SK-N-SH treated with all-trans-retinoic acid at 6 μM for 48 hours (cell line): ENCODE results near the gene SCAF4.

Experiments used
- ATAC-seq: fragments of 200-7000 bp; cut with Tn5 transposase; 3 replicates; pipeline ENCODE4 v1.9.1; 2020; ENCODE audit warnings: mild to moderate bottlenecking, moderate library complexity
- ARNTL ChIP-seq: fragments of 450-650 bp; formaldehyde crosslinking; IDR thresholded peaks from 2 replicates; pipeline ENCODE4 v1.5.0; 2020; ENCODE audit warnings: low read depth, mild to moderate bottlenecking, moderate library complexity, borderline replicate concordance
- BACH2 ChIP-seq: fragments of 250-450 bp; sonication (Bioruptor Pico); IDR thresholded peaks from 2 replicates; pipeline ENCODE4 v1.9.0; 2021; ENCODE audit warnings: mild to moderate bottlenecking, borderline replicate concordance
- CSDC2 ChIP-seq: fragments of 250-450 bp; sonication (Bioruptor Pico); IDR thresholded peaks from 2 replicates; pipeline ENCODE4 v1.5.0; 2020; ENCODE audit warnings: mild to moderate bottlenecking, moderate library complexity
- CSRNP3 ChIP-seq: fragments of 250-450 bp; sonication (Bioruptor Pico); IDR thresholded peaks from 2 replicates; pipeline ENCODE4 v1.5.1; 2021; ENCODE audit warnings: mild to moderate bottlenecking, moderate library complexity
- ESRRG ChIP-seq: fragments of 250-450 bp; sonication (Bioruptor Pico); IDR thresholded peaks from 2 replicates; pipeline ENCODE4 v1.6.1; 2021; ENCODE audit warnings: mild to moderate bottlenecking
- GLIS3 ChIP-seq: fragments of 250-450 bp; sonication (Bioruptor Pico); IDR thresholded peaks from 2 replicates; pipeline ENCODE4 v1.5.0; 2020; ENCODE audit warnings: mild to moderate bottlenecking, moderate library complexity
- ISL1 ChIP-seq: fragments of 250-450 bp; sonication (Bioruptor Pico); IDR thresholded peaks from 2 replicates; pipeline ENCODE4 v2.1.2; 2022; ENCODE audit warnings: mild to moderate bottlenecking, moderate library complexity
- OSR1 ChIP-seq: fragments of 250-450 bp; sonication (Bioruptor Pico); IDR thresholded peaks from 2 replicates; pipeline ENCODE4 v1.8.0; 2022; ENCODE audit warnings: moderate library complexity, mild to moderate bottlenecking, inconsistent platforms
- PPARA ChIP-seq: fragments of 250-450 bp; sonication (Bioruptor Pico); IDR thresholded peaks from 2 replicates; pipeline ENCODE4 v1.5.0; 2020; ENCODE audit warnings: mild to moderate bottlenecking, borderline replicate concordance
- RARB ChIP-seq: fragments of 250-450 bp; sonication (Bioruptor Pico); IDR thresholded peaks from 2 replicates; pipeline ENCODE4 v1.8.0; 2021; ENCODE audit warnings: mild to moderate bottlenecking, moderate library complexity
- SNAI2 ChIP-seq: fragments of 250-450 bp; sonication (Bioruptor Pico); IDR thresholded peaks from 2 replicates; pipeline ENCODE4 v1.5.0; 2020; ENCODE audit warnings: mild to moderate bottlenecking, moderate library complexity
- TCF4 ChIP-seq: fragments of 250-450 bp; sonication (Bioruptor Pico); IDR thresholded peaks from 2 replicates; pipeline ENCODE4 v1.8.0; 2021; ENCODE audit warnings: mild to moderate bottlenecking, moderate library complexity, borderline replicate concordance
- TOX ChIP-seq: fragments of 250-450 bp; sonication (Bioruptor Pico); IDR thresholded peaks from 2 replicates; pipeline ENCODE4 v1.8.0; 2021; ENCODE audit warnings: mild to moderate bottlenecking, moderate library complexity, borderline replicate concordance
- ZC3H10 ChIP-seq: fragments of 250-450 bp; sonication (Bioruptor Pico); IDR thresholded peaks from 2 replicates; pipeline ENCODE4 v1.5.1; 2021; ENCODE audit warnings: mild to moderate bottlenecking, moderate library complexity
- ZFP3 ChIP-seq: fragments of 250-450 bp; sonication (Bioruptor Pico); IDR thresholded peaks from 2 replicates; pipeline ENCODE4 v1.5.0; 2020; ENCODE audit warnings: mild to moderate bottlenecking, moderate library complexity
- ZFP30 ChIP-seq: fragments of 450-650 bp; formaldehyde crosslinking; IDR thresholded peaks from 2 replicates; pipeline ENCODE4 v1.5.0; 2022; ENCODE audit warnings: mild to moderate bottlenecking, moderate library complexity
- ZNF565 ChIP-seq: fragments of 450-650 bp; formaldehyde crosslinking; conservative IDR thresholded peaks from 2 replicates; pipeline ENCODE4 v1.5.0; 2020; ENCODE audit warnings: low read depth, mild to moderate bottlenecking, moderate library complexity
- ZNF70 ChIP-seq: fragments of 450-650 bp; formaldehyde crosslinking; IDR thresholded peaks from 2 replicates; pipeline ENCODE4 v1.5.0; 2020; ENCODE audit warnings: mild to moderate bottlenecking, moderate library complexity
- ZNF8 ChIP-seq: fragments of 450-650 bp; formaldehyde crosslinking; IDR thresholded peaks from 2 replicates; pipeline ENCODE4 v1.5.0; 2020; ENCODE audit warnings: mild to moderate bottlenecking, moderate library complexity
- TF ChIP-seq, protein P1 (sequence below): fragments of 250-450 bp; sonication (Bioruptor Pico); IDR thresholded peaks from 2 replicates; pipeline ENCODE4 v1.8.0; 2021; ENCODE audit warnings: low read depth, mild to moderate bottlenecking, moderate library complexity, borderline replicate concordance
- TF ChIP-seq, protein P2 (sequence below): fragments of 250-450 bp; sonication (Bioruptor Pico); IDR thresholded peaks from 2 replicates; pipeline ENCODE4 v1.8.0; 2020; ENCODE audit warnings: mild to moderate bottlenecking, moderate library complexity, borderline replicate concordance
- TF ChIP-seq, protein P3 (sequence below): fragments of 250-450 bp; sonication (Bioruptor Pico); IDR thresholded peaks from 2 replicates; pipeline ENCODE4 v1.5.0; 2020; ENCODE audit warnings: mild to moderate bottlenecking, moderate library complexity
- TF ChIP-seq, protein P4 (sequence below): fragments of 250-450 bp; sonication (Bioruptor Pico); IDR thresholded peaks from 2 replicates; pipeline ENCODE4 v1.5.1; 2020; ENCODE audit warnings: low read depth, mild to moderate bottlenecking, moderate library complexity

The SCAF4 gene

DNA sequence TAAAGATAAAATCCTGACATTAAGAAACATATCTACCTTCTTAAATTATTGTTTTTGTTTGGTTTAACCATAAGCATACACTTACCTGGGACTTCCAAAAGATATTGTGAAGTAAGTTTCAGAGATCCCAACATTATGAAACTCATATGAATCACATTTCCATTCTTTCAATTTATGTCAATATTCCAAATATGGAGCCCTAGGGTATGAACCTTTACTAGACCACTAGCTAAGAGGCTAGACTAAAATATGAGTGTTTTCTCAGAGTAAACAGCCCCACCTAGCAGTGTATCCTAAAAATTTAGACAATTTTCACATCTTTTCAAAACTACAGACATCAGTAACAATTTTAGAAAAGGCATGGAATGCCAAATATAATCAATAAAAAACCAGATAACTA, 24.4 kb downstream of the SCAF4 start:
- ATAC-seq = no peak
- TF ChIP-seq ISL1 (CRISPR knock-in tag) = no peak
- TF ChIP-seq TCF4 (CRISPR knock-in tag) = no peak
- TF ChIP-seq ZNF8 (CRISPR knock-in tag) = no peak
- no peak for TF ChIP-seq ZNF70 (CRISPR knock-in tag)
- TF ChIP-seq RARB (CRISPR knock-in tag) = no peak
- TF ChIP-seq CSDC2 = no peak
- TF ChIP-seq ZFP30 (CRISPR knock-in tag) = no peak
- no peak for TF ChIP-seq ZFP3
- no peak for TF ChIP-seq ZC3H10 (CRISPR knock-in tag)
- no peak for TF ChIP-seq TOX (CRISPR knock-in tag)
- TF ChIP-seq, protein P1, sequence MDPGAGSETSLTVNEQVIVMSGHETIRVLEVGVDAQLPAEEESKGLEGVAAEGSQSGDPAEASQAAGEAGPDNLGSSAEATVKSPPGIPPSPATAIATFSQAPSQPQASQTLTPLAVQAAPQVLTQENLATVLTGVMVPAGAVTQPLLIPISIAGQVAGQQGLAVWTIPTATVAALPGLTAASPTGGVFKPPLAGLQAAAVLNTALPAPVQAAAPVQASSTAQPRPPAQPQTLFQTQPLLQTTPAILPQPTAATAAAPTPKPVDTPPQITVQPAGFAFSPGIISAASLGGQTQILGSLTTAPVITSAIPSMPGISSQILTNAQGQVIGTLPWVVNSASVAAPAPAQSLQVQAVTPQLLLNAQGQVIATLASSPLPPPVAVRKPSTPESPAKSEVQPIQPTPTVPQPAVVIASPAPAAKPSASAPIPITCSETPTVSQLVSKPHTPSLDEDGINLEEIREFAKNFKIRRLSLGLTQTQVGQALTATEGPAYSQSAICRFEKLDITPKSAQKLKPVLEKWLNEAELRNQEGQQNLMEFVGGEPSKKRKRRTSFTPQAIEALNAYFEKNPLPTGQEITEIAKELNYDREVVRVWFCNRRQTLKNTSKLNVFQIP (CRISPR knock-in tag) = no peak
- no peak for TF ChIP-seq ZNF565
- TF ChIP-seq ARNTL = no peak
- TF ChIP-seq PPARA (CRISPR knock-in tag) = no peak
- TF ChIP-seq, protein P2, sequence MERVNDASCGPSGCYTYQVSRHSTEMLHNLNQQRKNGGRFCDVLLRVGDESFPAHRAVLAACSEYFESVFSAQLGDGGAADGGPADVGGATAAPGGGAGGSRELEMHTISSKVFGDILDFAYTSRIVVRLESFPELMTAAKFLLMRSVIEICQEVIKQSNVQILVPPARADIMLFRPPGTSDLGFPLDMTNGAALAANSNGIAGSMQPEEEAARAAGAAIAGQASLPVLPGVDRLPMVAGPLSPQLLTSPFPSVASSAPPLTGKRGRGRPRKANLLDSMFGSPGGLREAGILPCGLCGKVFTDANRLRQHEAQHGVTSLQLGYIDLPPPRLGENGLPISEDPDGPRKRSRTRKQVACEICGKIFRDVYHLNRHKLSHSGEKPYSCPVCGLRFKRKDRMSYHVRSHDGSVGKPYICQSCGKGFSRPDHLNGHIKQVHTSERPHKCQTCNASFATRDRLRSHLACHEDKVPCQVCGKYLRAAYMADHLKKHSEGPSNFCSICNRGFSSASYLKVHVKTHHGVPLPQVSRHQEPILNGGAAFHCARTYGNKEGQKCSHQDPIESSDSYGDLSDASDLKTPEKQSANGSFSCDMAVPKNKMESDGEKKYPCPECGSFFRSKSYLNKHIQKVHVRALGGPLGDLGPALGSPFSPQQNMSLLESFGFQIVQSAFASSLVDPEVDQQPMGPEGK = no peak
- TF ChIP-seq SNAI2 (CRISPR knock-in tag) = no peak
- no peak for TF ChIP-seq BACH2 (CRISPR knock-in tag)
- TF ChIP-seq CSRNP3 (CRISPR knock-in tag) = no peak
- TF ChIP-seq, protein P3, sequence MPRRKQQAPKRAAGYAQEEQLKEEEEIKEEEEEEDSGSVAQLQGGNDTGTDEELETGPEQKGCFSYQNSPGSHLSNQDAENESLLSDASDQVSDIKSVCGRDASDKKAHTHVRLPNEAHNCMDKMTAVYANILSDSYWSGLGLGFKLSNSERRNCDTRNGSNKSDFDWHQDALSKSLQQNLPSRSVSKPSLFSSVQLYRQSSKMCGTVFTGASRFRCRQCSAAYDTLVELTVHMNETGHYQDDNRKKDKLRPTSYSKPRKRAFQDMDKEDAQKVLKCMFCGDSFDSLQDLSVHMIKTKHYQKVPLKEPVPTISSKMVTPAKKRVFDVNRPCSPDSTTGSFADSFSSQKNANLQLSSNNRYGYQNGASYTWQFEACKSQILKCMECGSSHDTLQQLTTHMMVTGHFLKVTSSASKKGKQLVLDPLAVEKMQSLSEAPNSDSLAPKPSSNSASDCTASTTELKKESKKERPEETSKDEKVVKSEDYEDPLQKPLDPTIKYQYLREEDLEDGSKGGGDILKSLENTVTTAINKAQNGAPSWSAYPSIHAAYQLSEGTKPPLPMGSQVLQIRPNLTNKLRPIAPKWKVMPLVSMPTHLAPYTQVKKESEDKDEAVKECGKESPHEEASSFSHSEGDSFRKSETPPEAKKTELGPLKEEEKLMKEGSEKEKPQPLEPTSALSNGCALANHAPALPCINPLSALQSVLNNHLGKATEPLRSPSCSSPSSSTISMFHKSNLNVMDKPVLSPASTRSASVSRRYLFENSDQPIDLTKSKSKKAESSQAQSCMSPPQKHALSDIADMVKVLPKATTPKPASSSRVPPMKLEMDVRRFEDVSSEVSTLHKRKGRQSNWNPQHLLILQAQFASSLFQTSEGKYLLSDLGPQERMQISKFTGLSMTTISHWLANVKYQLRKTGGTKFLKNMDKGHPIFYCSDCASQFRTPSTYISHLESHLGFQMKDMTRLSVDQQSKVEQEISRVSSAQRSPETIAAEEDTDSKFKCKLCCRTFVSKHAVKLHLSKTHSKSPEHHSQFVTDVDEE = no peak

DNA sequence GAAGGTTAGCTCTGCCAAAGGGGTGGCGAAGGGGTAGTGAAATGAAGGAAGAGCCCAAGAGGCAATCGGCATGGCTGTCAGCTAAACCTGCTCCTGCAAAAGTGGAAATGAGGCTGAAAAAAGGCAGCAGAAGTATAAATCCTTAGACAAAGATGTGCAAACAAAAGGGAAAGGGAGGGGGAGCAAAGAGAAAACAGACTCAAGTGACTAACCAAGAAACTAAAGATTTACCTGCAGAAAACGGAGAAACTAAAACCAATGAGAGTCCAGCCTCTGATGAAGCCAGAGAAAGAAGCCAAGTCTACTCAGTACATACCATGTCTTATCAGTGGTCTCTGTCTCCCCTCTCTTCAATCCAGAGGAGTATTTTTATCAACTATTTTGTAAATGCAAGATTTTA, 25.4 kb downstream of the SCAF4 start:
- no peak for TF ChIP-seq TCF4 (CRISPR knock-in tag)
- no peak for TF ChIP-seq ARNTL
- TF ChIP-seq CSRNP3 (CRISPR knock-in tag) = no peak
- TF ChIP-seq OSR1 (CRISPR knock-in tag) = no peak
- no peak for TF ChIP-seq ISL1 (CRISPR knock-in tag)
- no peak for ATAC-seq

DNA sequence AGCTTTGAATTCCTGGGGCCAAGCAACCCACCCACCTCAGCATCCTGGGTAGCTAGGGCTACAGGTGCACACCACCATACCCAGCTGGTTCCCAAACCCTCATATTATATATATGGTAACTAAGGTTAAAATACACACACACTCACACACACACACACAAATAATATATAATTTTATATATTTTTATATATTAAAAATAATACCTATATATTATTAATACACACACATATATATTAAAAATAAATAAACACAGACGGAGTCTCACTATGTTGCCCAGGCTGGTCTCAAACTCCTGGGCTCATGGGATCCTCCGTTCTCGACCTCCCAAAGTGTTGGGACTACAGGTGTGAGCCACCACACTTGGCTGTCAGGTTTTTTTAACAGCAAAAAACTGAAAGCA, 31.9 kb downstream of the SCAF4 start:
- no peak for ATAC-seq
- no peak for TF ChIP-seq GLIS3 (CRISPR knock-in tag)
- TF ChIP-seq ISL1 (CRISPR knock-in tag) = no peak
- TF ChIP-seq ARNTL = no peak
- TF ChIP-seq ESRRG (CRISPR knock-in tag) = no peak
- TF ChIP-seq, protein P4, sequence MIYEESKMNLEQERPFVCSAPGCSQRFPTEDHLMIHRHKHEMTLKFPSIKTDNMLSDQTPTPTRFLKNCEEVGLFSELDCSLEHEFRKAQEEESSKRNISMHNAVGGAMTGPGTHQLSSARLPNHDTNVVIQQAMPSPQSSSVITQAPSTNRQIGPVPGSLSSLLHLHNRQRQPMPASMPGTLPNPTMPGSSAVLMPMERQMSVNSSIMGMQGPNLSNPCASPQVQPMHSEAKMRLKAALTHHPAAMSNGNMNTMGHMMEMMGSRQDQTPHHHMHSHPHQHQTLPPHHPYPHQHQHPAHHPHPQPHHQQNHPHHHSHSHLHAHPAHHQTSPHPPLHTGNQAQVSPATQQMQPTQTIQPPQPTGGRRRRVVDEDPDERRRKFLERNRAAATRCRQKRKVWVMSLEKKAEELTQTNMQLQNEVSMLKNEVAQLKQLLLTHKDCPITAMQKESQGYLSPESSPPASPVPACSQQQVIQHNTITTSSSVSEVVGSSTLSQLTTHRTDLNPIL (CRISPR knock-in tag) = no peak
- TF ChIP-seq TCF4 (CRISPR knock-in tag) = no peak
- TF ChIP-seq ZC3H10 (CRISPR knock-in tag) = no peak
- no peak for TF ChIP-seq BACH2 (CRISPR knock-in tag)
- TF ChIP-seq, protein P1 (CRISPR knock-in tag) = no peak
- no peak for TF ChIP-seq RARB (CRISPR knock-in tag)
- TF ChIP-seq ZFP3 = no peak
- TF ChIP-seq SNAI2 (CRISPR knock-in tag) = no peak
- no peak for TF ChIP-seq ZNF565
- no peak for TF ChIP-seq CSRNP3 (CRISPR knock-in tag)
